BE2C (cell line): ENCODE results near the gene PRKAG1.

Experiments
- DNase-seq: peaks from one replicate; pipeline ENCODE4 v3.0.0-alpha.2; 2020
- H3K27me3 ChIP-seq: fragments of 250-450 bp; sonication (Bioruptor Pico); 2 replicates; pipeline ENCODE4 v1.5.1; 2020; ENCODE audit warnings: mild to moderate bottlenecking
- H3K36me3 ChIP-seq: fragments of 250-450 bp; sonication (Bioruptor Pico); 2 replicates; pipeline ENCODE4 v1.5.1; 2020; ENCODE audit warnings: mild to moderate bottlenecking
- H3K4me1 ChIP-seq: fragments of 250-450 bp; sonication (Bioruptor Pico); 2 replicates; pipeline ENCODE4 v1.5.1; 2020
- H3K4me3 ChIP-seq: 2 replicates; pipeline ENCODE4 v1.5.1; 2011; ENCODE audit warnings: low read depth, low read length
- H3K9me3 ChIP-seq: fragments of 250-450 bp; sonication (Bioruptor Pico); 2 replicates; pipeline ENCODE4 v1.5.1; 2020
- CTCF ChIP-seq: IDR thresholded peaks from 2 replicates; pipeline ENCODE4 v1.5.1; 2012; ENCODE audit warnings: mild to moderate bottlenecking, low read depth, low read length

The PRKAG1 gene

GRCh38 chr12:49030714-49031572 lies 12.4 kb upstream of the PRKAG1 start:
- Histone ChIP-seq H3K36me3 (peaks cover 92% of the 10 kb centered on the region), H3K27me3 (no peaks in the 10 kb centered on the region), H3K4me1 (no peaks in the 10 kb centered on the region), H3K9me3 (no peaks in the 10 kb centered on the region), H3K4me3 (no peak overlapping the region)
- DNase-seq, result no peak
- TF ChIP-seq CTCF, result no peak

- TF ChIP-seq CTCF, result no peak
Measured at GRCh38 chr12:49030119-49030518, 11.5 kb upstream of the PRKAG1 start.

GRCh38 chr12:49028666-49029275 lies 10.2 kb upstream of the PRKAG1 start:
- H3K27me3 ChIP-seq, result no peaks in the 10 kb centered on the region
- peaks cover 94% of the 10 kb centered on the region for H3K36me3 ChIP-seq
- no peaks in the 10 kb centered on the region for H3K4me1 ChIP-seq
- no peak for TF ChIP-seq CTCF
- DNase-seq, result no peak
- no peak overlapping the region for H3K4me3 ChIP-seq
- H3K9me3 ChIP-seq, result no peaks in the 10 kb centered on the region

More at GRCh38 chr12:49030119-49030518, 11.5 kb upstream of the PRKAG1 start:
- Histone ChIP-seq H3K4me1 (no peaks in the 10 kb centered on the region), H3K9me3 (no peaks in the 10 kb centered on the region), H3K4me3 (no peak overlapping the region), H3K27me3 (no peaks in the 10 kb centered on the region), H3K36me3 (peaks cover 95% of the 10 kb centered on the region)
- no peak for DNase-seq

GRCh38 chr12:49027846-49028555 lies 9.4 kb upstream of the PRKAG1 start:
- DNase-seq, result no peak
- TF ChIP-seq CTCF, result no peak
- no peak overlapping the region for H3K4me3 ChIP-seq
- no peaks in the 10 kb centered on the region for H3K27me3 ChIP-seq
- H3K9me3 ChIP-seq, result no peaks in the 10 kb centered on the region
- H3K4me1 ChIP-seq, result no peaks in the 10 kb centered on the region
- H3K36me3 ChIP-seq, result peaks cover 94% of the 10 kb centered on the region

- no peaks in the 10 kb centered on the region for H3K27me3 ChIP-seq
- H3K9me3 ChIP-seq, result no peaks in the 10 kb centered on the region
- no peak overlapping the region for H3K4me3 ChIP-seq
- TF ChIP-seq CTCF, result no peak
- no peak for DNase-seq
- H3K36me3 ChIP-seq, result peaks cover 94% of the 10 kb centered on the region
- no peaks in the 10 kb centered on the region for H3K4me1 ChIP-seq
Measured at GRCh38 chr12:49026678-49027480, 8.3 kb upstream of the PRKAG1 start.
